IMR-90 (cell line): ENCODE results near the gene ADAMTS17. TPM values are rescaled to one million over a fixed set of nuclear protein-coding genes. Genes with fewer than 3 reads are reported as not detected.

Experiments used
- ATAC-seq: fragments of 200-7000 bp; cut with Tn5 transposase; 2 replicates; pipeline ENCODE4 v1.9.1; 2020; ENCODE audit warnings: low read depth, mild to moderate bottlenecking, moderate library complexity
- BruUV-seq: library from RNA; stranded (reverse); fragments of 400-500 nt; replicated peaks from 2 replicates; lab custom pipeline; 2021; lab: Mats Ljungman, UMichigan
- CTCF ChIA-PET: fragments of 300-600 bp; formaldehyde crosslinking; extraction: SDS; loops from one replicate; lab custom pipeline; 2021; ENCODE audit warnings: antibody characterized with exemption; lab: Yijun Ruan, JAX
- POLR2A ChIA-PET: fragments of 300-600 bp; sonication (Branson Sonifier 250); formaldehyde crosslinking; loops from one replicate; lab custom pipeline; 2022; ENCODE audit warnings: antibody characterized with exemption; ENCODE audit not compliant: unreplicated experiment; lab: Charles Lee
- DNase-seq: peaks from one replicate; pipeline ENCODE4 v3.0.0; 2013
- H2AFZ ChIP-seq: replicated peaks from 2 replicates; pipeline ENCODE3; 2013; ENCODE audit warnings: low read length, mild to moderate bottlenecking; ENCODE audit not compliant: poor library complexity
- H2AK5ac ChIP-seq: 2 replicates; pipeline ENCODE4 v1.6.1; 2013; ENCODE audit warnings: low read depth, low read length, inconsistent platforms
- H2AK9ac ChIP-seq: replicated peaks from 2 replicates; pipeline ENCODE3; 2013; ENCODE audit warnings: mild to moderate bottlenecking, low read depth, low read length, moderate library complexity; ENCODE audit not compliant: poor library complexity
- H2BK120ac ChIP-seq: 2 replicates; pipeline ENCODE4 v1.6.1; 2013; ENCODE audit warnings: low read depth, low read length, inconsistent platforms
- H2BK15ac ChIP-seq: 3 replicates; pipeline ENCODE4 v1.6.1; 2013; ENCODE audit warnings: low read depth, low read length, inconsistent platforms
- H2BK20ac ChIP-seq: 2 replicates; pipeline ENCODE4 v1.6.1; 2013; ENCODE audit warnings: low read depth, mild to moderate bottlenecking, inconsistent platforms, low read length, moderate library complexity
- H2BK5ac ChIP-seq: 2 replicates; pipeline ENCODE4 v1.6.1; 2013; ENCODE audit warnings: mild to moderate bottlenecking, low read depth, low read length, inconsistent platforms; ENCODE audit not compliant: poor library complexity, severe bottlenecking
- H3K14ac ChIP-seq: replicated peaks from 2 replicates; pipeline ENCODE4 v1.6.1; 2013; ENCODE audit warnings: low read depth, low read length, inconsistent platforms
- H3K18ac ChIP-seq: 2 replicates; pipeline ENCODE4 v1.6.1; 2013; ENCODE audit warnings: low read depth, low read length, control low read depth
- H3K23ac ChIP-seq: 2 replicates; pipeline ENCODE4 v1.6.1; 2013; ENCODE audit warnings: low read depth, low read length, inconsistent platforms
- H3K27ac ChIP-seq: 2 replicates; pipeline ENCODE4 v1.5.1; 2013; ENCODE audit warnings: mild to moderate bottlenecking, control low read depth, low read length; ENCODE audit not compliant: insufficient read depth
- H3K27me3 ChIP-seq: 2 replicates; pipeline ENCODE4 v1.6.1; 2013; ENCODE audit warnings: low read length; ENCODE audit not compliant: control insufficient read depth, insufficient read depth
- H3K36me3 ChIP-seq: 2 replicates; pipeline ENCODE4 v1.6.1; 2013; ENCODE audit warnings: low read length, mixed read lengths; ENCODE audit not compliant: control insufficient read depth, insufficient read depth
- H3K4ac ChIP-seq: 2 replicates; pipeline ENCODE4 v1.6.1; 2013; ENCODE audit warnings: low read depth, low read length, inconsistent platforms
- H3K4me1 ChIP-seq: 2 replicates; pipeline ENCODE4 v1.6.1; 2013; ENCODE audit warnings: low read length, mixed read lengths; ENCODE audit not compliant: control insufficient read depth, insufficient read depth
- H3K4me2 ChIP-seq: 2 replicates; pipeline ENCODE4 v1.6.1; 2013; ENCODE audit warnings: low read depth, mild to moderate bottlenecking, control low read depth, low read length, moderate library complexity
- H3K4me3 ChIP-seq: 2 replicates; pipeline ENCODE4 v1.5.1; 2013; ENCODE audit warnings: low read depth, mild to moderate bottlenecking, control low read depth, low read length, moderate library complexity; ENCODE audit not compliant: insufficient read depth
- H3K56ac ChIP-seq: 2 replicates; pipeline ENCODE4 v1.6.1; 2013; ENCODE audit warnings: low read length, inconsistent platforms; ENCODE audit not compliant: insufficient read depth; ENCODE audit errors: extremely low read depth
- H3K79me1 ChIP-seq, 2 experiments: 2 replicates each; pipeline ENCODE4 v1.6.1; 2013; ENCODE audit warnings: low read length in 2 of 2, inconsistent platforms in 1 of 2, low read depth in 1 of 2
- H3K9ac ChIP-seq: 2 replicates; pipeline ENCODE4 v1.6.1; 2013; ENCODE audit warnings: low read depth, low read length, control low read depth
- H3K9me1 ChIP-seq: 2 replicates; pipeline ENCODE4 v1.6.1; 2013; ENCODE audit warnings: low read length, inconsistent platforms; ENCODE audit not compliant: insufficient read depth
- H3K9me3 ChIP-seq: 2 replicates; pipeline ENCODE4 v1.6.1; 2013; ENCODE audit warnings: low read length; ENCODE audit not compliant: control insufficient read depth, insufficient read depth
- H4K20me1 ChIP-seq: 2 replicates; pipeline ENCODE4 v1.6.1; 2013; ENCODE audit warnings: low read length, inconsistent platforms; ENCODE audit not compliant: insufficient read depth
- H4K5ac ChIP-seq: 2 replicates; pipeline ENCODE4 v1.6.1; 2013; ENCODE audit warnings: mild to moderate bottlenecking, low read depth, low read length, control low read depth
- H4K8ac ChIP-seq, 2 experiments: 2 replicates each; pipeline ENCODE4 v1.6.1; 2013; ENCODE audit warnings: low read depth in 2 of 2, low read length in 2 of 2, control low read depth in 1 of 2, inconsistent platforms in 1 of 2
- H4K91ac ChIP-seq: 2 replicates; pipeline ENCODE4 v1.6.1; 2013; ENCODE audit warnings: low read depth, low read length, inconsistent platforms; ENCODE audit not compliant: insufficient read depth
- BHLHE40 ChIP-seq: fragments of 150-350 bp; IDR thresholded peaks from 2 replicates; pipeline ENCODE4 v1.6.1; 2016; ENCODE audit warnings: mild to moderate bottlenecking, low read depth, low read length
- CEBPB ChIP-seq: IDR thresholded peaks from 2 replicates; pipeline ENCODE4 v1.6.1; 2012; ENCODE audit warnings: low read depth, low read length, improper control_type of control experiment
- CHD1 ChIP-seq: IDR thresholded peaks from 2 replicates; pipeline ENCODE4 v1.6.1; 2012; ENCODE audit warnings: low read depth, low read length, improper control_type of control experiment
- FOS ChIP-seq: fragments of 150-350 bp; IDR thresholded peaks from 2 replicates; pipeline ENCODE4 v1.6.1; 2016; ENCODE audit warnings: low read depth, low read length
- MAZ ChIP-seq: IDR thresholded peaks from 2 replicates; pipeline ENCODE4 v1.6.1; 2012; ENCODE audit warnings: low read depth, mild to moderate bottlenecking, low read length, improper control_type of control experiment, moderate library complexity, borderline replicate concordance
- MXI1 ChIP-seq: IDR thresholded peaks from 2 replicates; pipeline ENCODE4 v1.6.1; 2012; ENCODE audit warnings: low read depth, mild to moderate bottlenecking, low read length, moderate library complexity, borderline replicate concordance
- NFE2L2 ChIP-seq: fragments of 150-350 bp; IDR thresholded peaks from 2 replicates; pipeline ENCODE4 v1.6.1; 2016; ENCODE audit warnings: low read depth, mild to moderate bottlenecking, low read length
- RAD21 ChIP-seq: IDR thresholded peaks from 2 replicates; pipeline ENCODE4 v1.6.1; 2012; ENCODE audit warnings: low read length, improper control_type of control experiment
- RCOR1 ChIP-seq: IDR thresholded peaks from 2 replicates; pipeline ENCODE4 v1.6.1; 2012; ENCODE audit warnings: mild to moderate bottlenecking, low read length, improper control_type of control experiment; ENCODE audit not compliant: insufficient replicate concordance
- RFX5 ChIP-seq: IDR thresholded peaks from 2 replicates; pipeline ENCODE4 v1.8.0; 2012; ENCODE audit warnings: low read depth, mild to moderate bottlenecking, low read length, moderate library complexity
- SMC3 ChIP-seq: fragments of 150-350 bp; IDR thresholded peaks from 2 replicates; pipeline ENCODE4 v1.6.1; 2016; ENCODE audit warnings: low read depth, mild to moderate bottlenecking, antibody characterized with exemption, low read length, moderate library complexity
- WGBS, 2 experiments: methylation state at CpG; one replicate each; pipeline versions ENCODE4 v1.1.5 to v1.1.7; 2013; ENCODE audit warnings: missing lambda C conversion rate in 2 of 2; ENCODE audit not compliant: insufficient read length in 1 of 2; ENCODE audit errors: extremely low coverage in 2 of 2; 5-methylcytosine and 5-hydroxymethylcytosine counted together
- dilution Hi-C: fragments of 300-500 bp; cut with HindIII; formaldehyde crosslinking; loops from one replicate; pipeline ENCODE4 v1.14.3; 2018; ENCODE audit warnings: low sequenced_read_pairs; ENCODE audit not compliant: unreplicated experiment
- in situ Hi-C: fragments of 300-500 bp; cut with MboI; formaldehyde crosslinking; loops from 3 replicates; pipeline ENCODE4 v1.14.3; 2019; ENCODE audit warnings: low sequenced_read_pairs, inconsistent platforms, mixed read lengths
- intact Hi-C: fragments of 100-400 bp; cut with micrococcal nuclease; formaldehyde crosslinking; loops from 2 replicates; pipeline ENCODE4 v1.10.0; 2022
- polyA plus RNA-seq, 3 experiments: library from polyadenylated mRNA; depleted of rRNA; stranded (reverse); fragments of >200 nt; gene quantifications; 2 replicates each; pipeline ENCODE4 v1.2.3, GENCODE V29; 2012; ENCODE audit warnings: low replicate concordance in 1 of 3
- total RNA-seq: library from RNA; depleted of rRNA; stranded (reverse); fragments of >200 nt; gene quantifications from 2 replicates; pipeline ENCODE4 v1.2.3, GENCODE V29; 2012
- TF ChIP-seq, protein P1 (sequence below): fragments of 150-350 bp; IDR thresholded peaks from 2 replicates; pipeline ENCODE4 v1.6.1; 2016; ENCODE audit warnings: low read depth, mild to moderate bottlenecking, low read length, moderate library complexity, borderline replicate concordance

ADAMTS17 gene
- total and polyA plus RNA-seq, 2 of the 4 experiments (the other 2 are of a cell fraction): 0.03 TPM; not detected in 1

DNA sequence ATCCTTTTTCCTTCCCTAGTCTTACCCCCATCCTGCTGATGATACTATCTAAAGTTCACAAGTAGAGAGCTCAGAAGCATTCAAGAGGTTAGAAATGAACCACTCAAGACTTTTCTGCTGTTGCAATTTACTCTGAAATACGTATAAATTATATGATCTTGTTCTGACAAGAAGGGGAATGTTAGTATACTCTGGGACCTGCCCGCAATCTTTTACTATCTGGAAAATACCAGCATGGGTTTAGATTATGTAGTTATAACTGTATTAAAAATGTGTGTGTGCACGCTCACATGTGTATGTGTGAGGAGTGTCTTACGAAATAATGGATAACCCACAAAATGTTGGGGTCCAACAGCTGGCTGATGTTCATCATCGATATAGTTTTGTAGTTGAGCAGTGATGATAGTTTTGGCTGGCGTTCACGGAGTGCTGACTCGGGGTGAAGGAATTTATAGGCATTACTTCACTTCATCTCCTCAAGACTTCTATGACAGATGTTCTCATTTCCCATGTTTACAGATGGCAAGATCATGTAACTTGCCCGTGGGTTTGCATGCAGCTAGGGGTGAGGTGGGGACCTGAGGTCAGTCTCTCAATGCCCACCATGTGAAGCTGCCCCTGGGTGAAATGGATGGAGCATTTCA is 311.1 kb downstream of the ADAMTS17 start:
- no peak for TF ChIP-seq RCOR1
- TF ChIP-seq CHD1: no peak
- TF ChIP-seq, protein P1, sequence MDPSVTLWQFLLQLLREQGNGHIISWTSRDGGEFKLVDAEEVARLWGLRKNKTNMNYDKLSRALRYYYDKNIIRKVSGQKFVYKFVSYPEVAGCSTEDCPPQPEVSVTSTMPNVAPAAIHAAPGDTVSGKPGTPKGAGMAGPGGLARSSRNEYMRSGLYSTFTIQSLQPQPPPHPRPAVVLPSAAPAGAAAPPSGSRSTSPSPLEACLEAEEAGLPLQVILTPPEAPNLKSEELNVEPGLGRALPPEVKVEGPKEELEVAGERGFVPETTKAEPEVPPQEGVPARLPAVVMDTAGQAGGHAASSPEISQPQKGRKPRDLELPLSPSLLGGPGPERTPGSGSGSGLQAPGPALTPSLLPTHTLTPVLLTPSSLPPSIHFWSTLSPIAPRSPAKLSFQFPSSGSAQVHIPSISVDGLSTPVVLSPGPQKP: no peak
- no peak for TF ChIP-seq RFX5
- TF ChIP-seq RAD21: no peak
- TF ChIP-seq SMC3: no peak
- no peak for TF ChIP-seq BHLHE40
- no peak for TF ChIP-seq FOS
- no peak for TF ChIP-seq MXI1
- no peak for TF ChIP-seq MAZ
- TF ChIP-seq NFE2L2: no peak
- TF ChIP-seq CEBPB: no peak
- H2BK20ac ChIP-seq: no peak overlapping the region
- H3K4me3 ChIP-seq: no peak overlapping the region
- no peak overlapping the region for H4K8ac ChIP-seq
- no peaks in the 10 kb centered on the region for H3K36me3 ChIP-seq
- H2BK120ac ChIP-seq: no peak overlapping the region
- H3K9me3 ChIP-seq: peaks cover 16% of the 10 kb centered on the region
- H3K27me3 ChIP-seq: no peaks in the 10 kb centered on the region
- CTCF ChIA-PET: no interaction called here
- no peak overlapping the region for H3K4ac ChIP-seq
- no CpG with 5 or more reads among the region's 9 CpGs for WGBS, 2 experiments
- no peaks in the 10 kb centered on the region for H3K4me1 ChIP-seq
- H3K14ac ChIP-seq: no peak overlapping the region
- H3K79me1 ChIP-seq: no peaks in the 10 kb centered on the region
- POLR2A ChIA-PET: no interaction called here
- no peak overlapping the region for H2AFZ ChIP-seq
- no peak overlapping the region for H4K5ac ChIP-seq
- no peak overlapping the region for H3K27ac ChIP-seq
- in situ Hi-C loops: no loop called here
- no peak overlapping the region for H2BK15ac ChIP-seq
- no peak overlapping the region for H3K56ac ChIP-seq
- DNase-seq (peak; percentile 31), ATAC-seq (no peak; the same call in 1 of the 2 replicates)
- dilution Hi-C loops: no loop called here
- no peaks in the 10 kb centered on the region for H4K20me1 ChIP-seq
- no peak overlapping the region for H4K91ac ChIP-seq
- no peak overlapping the region for H3K9ac ChIP-seq
- no peak overlapping the region for H2BK5ac ChIP-seq
- intact Hi-C loops: no loop called here
- no peak overlapping the region for H3K23ac ChIP-seq
- H3K9me1 ChIP-seq: no peaks in the 10 kb centered on the region
- H3K4me2 ChIP-seq: no peak overlapping the region
- H2AK5ac ChIP-seq: no peak overlapping the region
- no TSS peak for BruUV-seq
- no peak overlapping the region for H2AK9ac ChIP-seq
- H3K18ac ChIP-seq: no peak overlapping the region
